BE2C (cell line): ENCODE measurements around the gene PBX3.

Source experiments
- DNase-seq: peaks from one replicate; pipeline ENCODE4 v3.0.0-alpha.2; 2020
- H3K27me3 ChIP-seq: fragments of 250-450 bp; sonication (Bioruptor Pico); 2 replicates; pipeline ENCODE4 v1.5.1; 2020; ENCODE audit warnings: mild to moderate bottlenecking
- H3K36me3 ChIP-seq: fragments of 250-450 bp; sonication (Bioruptor Pico); 2 replicates; pipeline ENCODE4 v1.5.1; 2020; ENCODE audit warnings: mild to moderate bottlenecking
- H3K4me1 ChIP-seq: fragments of 250-450 bp; sonication (Bioruptor Pico); 2 replicates; pipeline ENCODE4 v1.5.1; 2020
- H3K4me3 ChIP-seq: 2 replicates; pipeline ENCODE4 v1.5.1; 2011; ENCODE audit warnings: low read depth, low read length
- H3K9me3 ChIP-seq: fragments of 250-450 bp; sonication (Bioruptor Pico); 2 replicates; pipeline ENCODE4 v1.5.1; 2020
- CTCF ChIP-seq: IDR thresholded peaks from 2 replicates; pipeline ENCODE4 v1.5.1; 2012; ENCODE audit warnings: mild to moderate bottlenecking, low read depth, low read length

The PBX3 gene

GRCh38 chr9:125851979-125852378, 104.8 kb downstream of the PBX3 start:
- Histone ChIP-seq H3K4me3 (no peak overlapping the region), H3K4me1 (peaks cover 49% of the 10 kb centered on the region), H3K27me3 (no peaks in the 10 kb centered on the region), H3K9me3 (no peaks in the 10 kb centered on the region), H3K36me3 (no peaks in the 10 kb centered on the region)
- no peak for TF ChIP-seq CTCF
- DNase-seq = no peak

GRCh38 chr9:125852386-125852785, 105.2 kb downstream of the PBX3 start:
- Histone ChIP-seq H3K4me1 (peaks cover 49% of the 10 kb centered on the region), H3K36me3 (no peaks in the 10 kb centered on the region), H3K9me3 (no peaks in the 10 kb centered on the region), H3K4me3 (no peak overlapping the region), H3K27me3 (no peaks in the 10 kb centered on the region)
- TF ChIP-seq CTCF = no peak
- no peak for DNase-seq

GRCh38 chr9:125854553-125855275, 107.5 kb downstream of the PBX3 start:
- Histone ChIP-seq H3K36me3 (no peaks in the 10 kb centered on the region), H3K4me3 (no peak overlapping the region), H3K9me3 (no peaks in the 10 kb centered on the region; the same call in 1 of the 2 replicates), H3K27me3 (no peaks in the 10 kb centered on the region), H3K4me1 (peaks cover 32% of the 10 kb centered on the region)
- no peak for DNase-seq
- TF ChIP-seq CTCF = no peak

- no peak for TF ChIP-seq CTCF
- no peaks in the 10 kb centered on the region; the same call in none of the 2 replicates for H3K9me3 ChIP-seq
- no peaks in the 10 kb centered on the region for H3K36me3 ChIP-seq
These were observed 109.2 kb downstream of the PBX3 start for GRCh38 chr9:125856331-125856730.

GRCh38 chr9:125861405-125862058, 114.4 kb downstream of the PBX3 start:
- no peak for DNase-seq
- Histone ChIP-seq H3K4me1 (peaks cover 9% of the 10 kb centered on the region; the same call in 1 of the 2 replicates), H3K4me3 (no peak overlapping the region), H3K36me3 (no peaks in the 10 kb centered on the region), H3K9me3 (no peaks in the 10 kb centered on the region; the same call in none of the 2 replicates), H3K27me3 (no peaks in the 10 kb centered on the region)
- TF ChIP-seq CTCF = no peak

More at GRCh38 chr9:125856331-125856730, 109.2 kb downstream of the PBX3 start:
- Histone ChIP-seq H3K4me3 (no peak overlapping the region), H3K4me1 (peaks cover 18% of the 10 kb centered on the region), H3K27me3 (no peaks in the 10 kb centered on the region)
- DNase-seq = no peak

- H3K36me3 ChIP-seq = no peaks in the 10 kb centered on the region; the same call in 1 of the 2 replicates
- H3K4me3 ChIP-seq = no peak overlapping the region
- TF ChIP-seq CTCF = no peak
- no peak for DNase-seq
- no peaks in the 10 kb centered on the region; the same call in none of the 2 replicates for H3K9me3 ChIP-seq
- no peaks in the 10 kb centered on the region for H3K27me3 ChIP-seq
- peaks cover 9% of the 10 kb centered on the region; the same call in 1 of the 2 replicates for H3K4me1 ChIP-seq
These were observed 116.8 kb downstream of the PBX3 start for GRCh38 chr9:125863923-125864322.
